ENCODE data around the gene AHNAK. TPM values are rescaled to one million over a fixed set of nuclear protein-coding genes. Genes with fewer than 3 reads are reported as not detected.

AHNAK gene
- polyA plus RNA-seq, 10 donors, result 269 to 408 (median 312) TPM

DNA sequence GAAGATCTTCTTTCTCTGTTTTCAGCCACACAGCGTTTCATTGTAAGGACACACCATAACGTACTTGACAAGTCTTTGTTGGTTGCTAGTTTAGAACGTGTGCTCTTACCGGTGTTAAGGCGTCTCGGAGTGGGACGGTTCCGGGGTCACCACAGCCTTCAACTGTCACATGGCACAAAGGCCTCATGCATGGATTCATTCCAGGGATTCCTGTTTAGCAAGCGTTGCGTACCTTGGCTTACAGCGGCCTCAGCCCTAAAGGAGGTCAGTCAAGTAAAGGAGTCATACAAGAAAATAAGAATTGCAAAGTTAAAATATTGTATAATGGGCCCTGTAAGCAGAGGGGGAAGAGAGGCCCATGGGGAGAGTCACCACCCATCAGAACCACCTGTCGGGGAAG lies 130.0 kb downstream of the AHNAK start:
- DNase-seq, result no peak

- DNase-seq, result no peak
These were observed 133.4 kb downstream of the AHNAK start for GRCh38 chr11:62413060-62413696.

- DNase-seq, result peak in 1 of 3 donors; percentile 35
These were observed 135.1 kb downstream of the AHNAK start for GRCh38 chr11:62411524-62411923.

DNA sequence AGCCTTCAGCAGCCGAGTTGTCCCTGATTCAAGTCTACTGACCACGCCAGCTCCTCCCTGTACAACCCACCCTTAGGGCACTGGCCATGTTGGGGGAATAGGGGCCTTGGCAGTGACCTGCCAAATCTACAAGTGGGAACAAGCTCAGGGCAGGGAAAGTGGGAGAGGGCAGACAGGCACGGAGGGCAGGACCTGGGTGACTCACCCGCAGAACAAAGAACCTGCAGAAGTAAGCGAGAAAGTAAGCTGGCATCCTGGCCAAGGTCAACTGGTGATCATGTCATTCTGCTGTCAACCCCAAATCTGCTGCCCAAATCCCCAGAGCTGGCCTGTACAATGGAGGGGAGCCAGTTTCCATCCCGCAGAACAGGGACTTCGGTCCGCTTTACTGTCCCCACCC lies 135.6 kb downstream of the AHNAK start:
- no peak for DNase-seq

- DNase-seq, result no peak
These were observed 136.8 kb downstream of the AHNAK start for GRCh38 chr11:62409831-62410230.

DNA sequence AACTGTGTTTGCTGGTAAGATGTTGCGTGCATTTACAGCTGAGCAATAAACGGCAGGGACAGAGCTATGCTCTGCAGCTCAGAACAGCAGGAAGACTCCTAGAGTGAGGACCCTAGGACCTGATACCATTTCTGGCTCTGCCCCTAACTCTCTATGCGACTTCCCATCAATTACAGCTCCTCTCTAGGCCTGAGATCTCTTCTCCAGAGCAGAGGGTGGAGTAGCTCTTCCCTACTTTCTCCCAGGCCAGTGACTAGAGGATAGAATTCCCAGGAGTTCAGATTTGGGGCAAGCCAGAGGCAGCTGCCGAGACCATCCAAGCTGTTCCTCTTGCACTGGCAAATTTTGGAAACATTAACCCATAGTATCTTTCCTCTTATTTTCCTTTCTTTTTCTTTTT lies 140.6 kb downstream of the AHNAK start:
- DNase-seq, result peak in 1 of 3 donors; percentile 65

DNA sequence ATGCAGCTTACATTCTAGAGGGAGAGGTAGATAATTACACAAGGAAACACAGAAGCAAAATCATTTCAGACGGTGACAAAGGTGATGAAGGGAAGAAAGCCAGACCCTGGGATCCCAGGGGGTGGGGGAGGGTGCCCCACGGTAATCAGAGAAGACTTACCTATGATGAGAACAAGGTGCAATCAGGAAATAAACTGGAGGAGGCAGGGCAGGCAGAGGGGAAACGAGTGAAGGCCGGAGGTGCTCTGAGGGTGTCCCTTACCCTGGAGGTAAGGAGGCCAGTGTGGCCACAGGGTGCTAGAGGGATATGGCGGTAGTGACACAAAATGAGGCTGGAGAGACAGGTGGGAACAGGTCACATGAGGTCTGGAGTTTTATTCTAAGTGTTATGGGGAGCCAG lies 141.7 kb downstream of the AHNAK start:
- DNase-seq, result no peak

GRCh38 chr11:62404435-62404834 lies 142.2 kb downstream of the AHNAK start:
- DNase-seq, result no peak

DNA sequence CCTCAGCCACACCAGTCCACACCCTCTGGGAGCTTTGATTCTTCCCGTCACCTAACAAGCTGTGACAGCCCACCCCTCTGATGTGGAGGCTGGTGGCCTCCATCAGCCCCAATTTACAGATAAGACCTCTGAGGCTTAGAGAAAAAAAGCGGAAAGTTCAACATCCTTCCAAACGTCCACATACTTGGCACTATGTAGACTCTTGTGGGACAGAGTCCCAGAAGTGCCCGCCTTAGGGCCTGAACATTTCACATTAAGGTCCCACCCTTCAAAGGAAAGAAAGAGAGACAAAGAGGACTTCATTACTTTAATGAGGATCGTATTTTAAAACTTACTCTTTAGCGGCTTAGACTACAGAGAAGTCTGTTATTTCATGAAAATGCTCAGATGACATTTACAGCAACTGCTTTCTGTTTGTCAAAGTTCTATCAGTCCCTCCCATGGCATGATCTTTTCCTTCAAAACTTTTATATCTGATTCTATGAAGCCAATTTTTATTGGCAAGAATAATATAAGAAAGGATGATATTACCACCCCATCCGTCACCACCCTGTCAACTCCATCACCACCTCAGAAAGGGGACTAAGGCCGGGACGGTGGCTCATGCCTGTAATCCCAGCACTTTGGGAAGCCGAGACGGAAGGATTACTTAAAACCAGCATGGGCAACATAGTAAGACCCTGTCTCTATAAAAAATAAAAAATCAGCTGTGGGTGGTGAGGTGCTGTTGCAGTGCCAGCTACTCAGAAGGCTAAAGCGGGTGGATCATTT lies 143.5 kb downstream of the AHNAK start:
- DNase-seq, result peak in 1 of 3 donors; percentile 42

GRCh38 chr11:62402226-62402959 lies 144.2 kb downstream of the AHNAK start:
- DNase-seq, result peak in 1 of 3 donors; percentile 63

GRCh38 chr11:62401811-62402210 lies 144.8 kb downstream of the AHNAK start:
- peak in 1 of 3 donors; percentile 64 for DNase-seq

GRCh38 chr11:62401356-62401755 lies 145.2 kb downstream of the AHNAK start:
- DNase-seq, result no peak

GRCh38 chr11:62400760-62401159 lies 145.8 kb downstream of the AHNAK start:
- peak; percentile 90 to 96 (median 93) for DNase-seq

DNA sequence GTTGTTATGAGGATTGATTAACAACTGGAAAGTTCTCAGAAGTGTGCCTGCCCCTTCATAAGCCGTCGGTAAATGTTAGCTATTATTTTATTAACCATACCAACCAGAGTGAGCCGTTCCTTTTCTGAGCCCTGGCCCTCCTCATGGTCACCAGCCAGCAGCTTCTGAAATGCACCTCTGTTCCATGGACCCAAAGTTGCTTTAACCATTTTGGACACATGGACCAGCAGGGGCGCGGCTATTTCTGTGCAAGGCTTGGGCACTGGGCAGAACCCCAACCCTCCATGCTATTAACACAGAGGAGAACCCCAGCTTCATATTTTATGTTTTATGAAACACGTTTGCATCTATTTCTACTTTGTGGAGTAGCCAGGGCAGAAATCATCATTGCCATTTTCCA lies 146.3 kb downstream of the AHNAK start:
- no peak for DNase-seq

- DNase-seq, result peak in 2 of 3 donors; percentile 87 to 94
These were observed 146.7 kb downstream of the AHNAK start for GRCh38 chr11:62399878-62400266.

GRCh38 chr11:62399172-62399877 lies 147.3 kb downstream of the AHNAK start:
- peak in 1 of 3 donors; percentile 51 for DNase-seq

DNA sequence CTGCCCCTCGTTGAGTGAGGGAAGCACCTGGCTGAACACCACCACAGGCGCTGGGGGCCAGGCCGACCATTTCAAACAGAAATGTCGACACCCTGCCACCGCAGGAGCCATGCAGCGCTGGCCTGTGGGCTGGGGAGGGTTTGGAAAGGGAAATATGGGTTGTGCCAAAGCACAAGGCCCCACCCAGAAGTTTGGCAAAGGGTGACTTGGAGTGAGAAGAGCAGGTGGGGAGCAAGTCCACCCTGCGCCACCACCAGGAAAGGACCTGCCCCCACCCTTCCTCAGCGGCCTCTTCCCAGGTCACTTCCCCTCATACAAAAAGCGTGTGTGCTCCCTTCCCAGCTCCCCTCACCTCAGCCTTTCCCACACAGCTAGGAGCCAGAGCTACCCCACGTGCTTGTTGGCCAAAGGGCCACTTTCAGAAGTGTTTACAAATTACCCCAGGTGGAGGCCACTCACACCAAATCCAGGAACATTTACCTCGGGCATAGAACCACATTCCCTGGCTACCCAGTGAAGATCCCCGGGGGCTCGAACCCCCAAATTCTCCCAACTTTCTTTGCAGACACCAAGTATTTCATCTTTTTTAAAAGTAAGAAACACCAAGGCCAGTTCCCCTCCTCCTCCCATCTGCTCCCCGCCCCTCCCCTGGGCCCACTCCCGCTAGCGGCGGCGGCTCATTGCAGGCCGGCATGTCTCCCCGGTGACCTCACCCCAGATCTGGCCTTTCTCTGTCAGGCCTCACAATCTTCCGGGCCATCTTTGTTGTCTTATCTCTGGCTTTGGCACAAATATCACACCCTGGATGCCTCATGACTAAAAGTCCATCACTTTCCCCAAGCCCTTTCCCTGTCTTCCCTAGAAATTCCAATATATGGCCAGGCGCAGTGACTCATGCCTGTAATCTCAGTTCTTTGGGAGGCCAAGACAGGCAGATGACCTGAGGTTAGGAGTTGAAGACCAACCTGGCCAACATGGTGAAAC lies 148.3 kb downstream of the AHNAK start:
- peak in 1 of 3 donors; percentile 71 for DNase-seq

- no peak for DNase-seq
These were observed 150.6 kb downstream of the AHNAK start for GRCh38 chr11:62395885-62396551.

GRCh38 chr11:62394825-62395538 lies 151.6 kb downstream of the AHNAK start:
- peak; percentile 86 to 95 (median 89) for DNase-seq
